GM12878 (cell line): ENCODE data around the gene XRCC6.

Experiments
- ATF3 ChIP-seq: IDR thresholded peaks from 2 replicates; pipeline ENCODE4 v1.6.1; 2011; ENCODE audit warnings: low read depth, mild to moderate bottlenecking, low read length, moderate library complexity, borderline replicate concordance; ENCODE audit errors: extremely low read depth
- BHLHE40 ChIP-seq, 2 experiments: fragments of 450-650 bp in 1 of 2; IDR thresholded peaks; 2 replicates each; pipeline ENCODE4 v1.6.1; 2011 to 2017; ENCODE audit warnings: low read depth in 2 of 2, borderline replicate concordance in 1 of 2, improper control_type of control experiment in 1 of 2, low read length in 1 of 2, mild to moderate bottlenecking in 1 of 2
- BRCA1 ChIP-seq: IDR thresholded peaks from 2 replicates; pipeline ENCODE4 v1.6.1; 2011; ENCODE audit warnings: low read depth, low read length, improper control_type of control experiment
- CREM ChIP-seq: IDR thresholded peaks from 2 replicates; pipeline ENCODE4 v1.6.1; 2014; ENCODE audit warnings: antibody characterized with exemption, low read depth
- CTCF ChIP-seq, 3 experiments: IDR thresholded peaks in 2 of 3; conservative IDR thresholded peaks in 1 of 3; 2 replicates each; pipeline ENCODE4 v1.5.1; 2011; ENCODE audit warnings: low read depth in 3 of 3, low read length in 3 of 3, mild to moderate bottlenecking in 3 of 3, control low read depth in 2 of 3, moderate library complexity in 2 of 3, inconsistent platforms in 1 of 3, mixed read lengths in 1 of 3; ENCODE audit not compliant: control insufficient read depth in 2 of 3, insufficient read depth in 1 of 3; ENCODE audit errors: extremely low read depth in 1 of 3
- GABPA ChIP-seq: IDR thresholded peaks from 2 replicates; pipeline ENCODE4 v1.6.1; 2014; ENCODE audit warnings: antibody characterized with exemption, low read depth, mild to moderate bottlenecking, inconsistent platforms
- JUND ChIP-seq: IDR thresholded peaks from 2 replicates; pipeline ENCODE4 v1.6.1; 2012; ENCODE audit warnings: low read depth, mild to moderate bottlenecking, low read length, improper control_type of control experiment, moderate library complexity
- NRF1 ChIP-seq: conservative IDR thresholded peaks from 2 replicates; pipeline ENCODE4 v1.6.1; 2011; ENCODE audit warnings: mild to moderate bottlenecking, low read depth, low read length, improper control_type of control experiment
- TF ChIP-seq, protein P1 (sequence below): fragments of 450-650 bp; IDR thresholded peaks from 2 replicates; pipeline ENCODE4 v1.6.1; 2017; ENCODE audit warnings: mild to moderate bottlenecking

DNA sequence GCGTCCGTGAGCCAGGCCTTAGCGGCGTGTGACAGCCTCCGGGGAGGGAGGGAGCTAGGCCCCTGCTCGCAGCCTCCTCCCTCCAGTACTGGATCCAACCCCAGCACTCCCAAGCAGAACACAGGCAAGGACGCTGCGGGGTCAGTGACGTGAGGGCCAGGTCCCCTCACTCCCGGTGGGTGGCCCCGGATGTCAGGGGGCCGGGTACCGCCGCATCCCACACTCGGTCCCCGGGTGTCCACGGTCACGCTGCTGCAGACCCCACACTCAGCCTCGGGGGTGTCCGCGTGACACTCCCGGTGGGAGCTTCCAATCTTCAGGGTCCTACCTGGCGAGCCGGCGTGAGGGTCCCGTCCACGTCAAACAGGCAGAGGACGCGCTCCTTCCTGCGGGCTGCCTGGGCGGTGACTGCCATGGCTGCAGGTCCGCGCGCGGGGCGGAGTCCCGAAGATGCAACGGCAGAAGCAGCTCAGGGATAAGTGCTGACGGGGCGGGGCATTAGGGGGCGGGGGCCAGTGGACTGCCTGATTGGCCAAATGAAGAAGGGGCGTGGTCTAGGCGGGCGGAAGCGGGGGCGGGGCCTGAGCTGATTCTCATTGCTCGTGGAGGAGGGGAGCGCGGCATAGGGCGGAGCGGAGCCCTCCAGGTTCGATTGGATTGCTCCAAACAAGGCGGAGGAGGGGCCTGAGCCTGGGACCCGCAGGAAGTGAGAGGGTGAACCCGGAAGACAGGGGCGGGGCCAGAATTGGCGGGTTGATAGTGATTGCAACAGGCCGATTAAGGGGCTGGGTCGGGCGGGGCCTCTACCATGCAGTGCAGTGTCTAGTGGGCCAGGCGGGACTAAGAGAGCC lies 31.5 kb upstream of the XRCC6 start, which contains the start of gene PMM1:
- TF ChIP-seq CTCF (IDR thresholded peaks at IDR 0.05 in 2 of 3, conservative IDR thresholded peaks at IDR 0.05 in 1 of 3; ENCODE audit: control insufficient read depth in 2 of 3, extremely low read depth in 1 of 3, insufficient read depth in 1 of 3, low read depth in 3 of 3, low read length in 3 of 3) = no peak
- no peak for TF ChIP-seq NRF1
- peak; percentile 37; the same call in 1 of the 2 replicates for TF ChIP-seq GABPA
- TF ChIP-seq, protein P1, sequence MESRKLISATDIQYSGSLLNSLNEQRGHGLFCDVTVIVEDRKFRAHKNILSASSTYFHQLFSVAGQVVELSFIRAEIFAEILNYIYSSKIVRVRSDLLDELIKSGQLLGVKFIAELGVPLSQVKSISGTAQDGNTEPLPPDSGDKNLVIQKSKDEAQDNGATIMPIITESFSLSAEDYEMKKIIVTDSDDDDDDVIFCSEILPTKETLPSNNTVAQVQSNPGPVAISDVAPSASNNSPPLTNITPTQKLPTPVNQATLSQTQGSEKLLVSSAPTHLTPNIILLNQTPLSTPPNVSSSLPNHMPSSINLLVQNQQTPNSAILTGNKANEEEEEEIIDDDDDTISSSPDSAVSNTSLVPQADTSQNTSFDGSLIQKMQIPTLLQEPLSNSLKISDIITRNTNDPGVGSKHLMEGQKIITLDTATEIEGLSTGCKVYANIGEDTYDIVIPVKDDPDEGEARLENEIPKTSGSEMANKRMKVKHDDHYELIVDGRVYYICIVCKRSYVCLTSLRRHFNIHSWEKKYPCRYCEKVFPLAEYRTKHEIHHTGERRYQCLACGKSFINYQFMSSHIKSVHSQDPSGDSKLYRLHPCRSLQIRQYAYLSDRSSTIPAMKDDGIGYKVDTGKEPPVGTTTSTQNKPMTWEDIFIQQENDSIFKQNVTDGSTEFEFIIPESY = no peak
- no peak for TF ChIP-seq CREM
- no peak for TF ChIP-seq JUND
- TF ChIP-seq BHLHE40 (IDR thresholded peaks at IDR 0.05; ENCODE audit: borderline replicate concordance in 1 of 2, low read depth in 2 of 2, low read length in 1 of 2) = 0 out of 4 replicates have a peak, but pooled peaks have one; percentile 6 to 26
- no peak for TF ChIP-seq ATF3
- no peak for TF ChIP-seq BRCA1
